Aorta (tissue), 5 donors: ENCODE results near the gene RNF111. TPM values are rescaled to one million over a fixed set of nuclear protein-coding genes. Genes with fewer than 3 reads are reported as not detected.
"Not testable (repeated sequence)": the region's sequence is repeated elsewhere in the genome, so short reads cannot be mapped to it uniquely, and the experiment has no call there.

Experiments used
- ATAC-seq: fragments of 200-7000 bp; cut with Tn5 transposase; one replicate; pipeline ENCODE4 v1.9.1; 2022; ENCODE audit warnings: moderate library complexity; ENCODE audit not compliant: low FRiP score
- DNase-seq, 2 donors: peaks; one replicate each; pipeline ENCODE4 v3.0.0-alpha.2; 2020
- H3K27ac ChIP-seq, 2 donors: one replicate each; pipeline ENCODE4 v1.5.1; 2013; ENCODE audit warnings: low read length in 2 of 2, mild to moderate bottlenecking in 2 of 2, moderate library complexity in 2 of 2, control low read depth in 1 of 2, inconsistent platforms in 1 of 2, low read depth in 1 of 2
- H3K27me3 ChIP-seq, 2 donors: one replicate each; pipeline ENCODE4 v1.6.1; 2013; ENCODE audit warnings: control low read depth in 1 of 2, low read length in 1 of 2, mild to moderate bottlenecking in 1 of 2, moderate library complexity in 1 of 2; ENCODE audit not compliant: insufficient read depth in 2 of 2, control insufficient read depth in 1 of 2
- H3K36me3 ChIP-seq, 2 donors: one replicate each; pipeline ENCODE4 v1.6.1; 2013; ENCODE audit warnings: control low read depth in 1 of 2, low read length in 1 of 2, mild to moderate bottlenecking in 1 of 2; ENCODE audit not compliant: insufficient read depth in 2 of 2, control insufficient read depth in 1 of 2
- H3K4me1 ChIP-seq, 2 donors: one replicate each; pipeline ENCODE4 v1.6.1; 2013; ENCODE audit warnings: low read length in 2 of 2, control low read depth in 1 of 2, mild to moderate bottlenecking in 1 of 2, moderate library complexity in 1 of 2; ENCODE audit not compliant: insufficient read depth in 2 of 2, control insufficient read depth in 1 of 2
- H3K4me3 ChIP-seq, 2 donors: one replicate each; pipeline ENCODE4 v1.5.1; 2013; ENCODE audit warnings: low read length in 2 of 2, control low read depth in 1 of 2, mild to moderate bottlenecking in 1 of 2
- H3K9me3 ChIP-seq: one replicate; pipeline ENCODE4 v1.6.1; 2013; ENCODE audit warnings: mild to moderate bottlenecking, low read length; ENCODE audit not compliant: control insufficient read depth
- WGBS, 2 donors: extraction: QIAGEN DNeasy Blood & Tissue Kit; methylation state at CpG; one replicate each; pipeline ENCODE4 v1.1.7; 2013; 5-methylcytosine and 5-hydroxymethylcytosine counted together
- intact Hi-C, 2 donors: fragments of 100-400 bp; cut with DNase I; formaldehyde crosslinking; loops; one replicate each; pipeline versions ENCODE4 v1.14.2 to v1.15.0; 2022
- polyA plus RNA-seq, 2 donors: library from polyadenylated mRNA; stranded (reverse); fragments of 200-250 nt; gene quantifications; one replicate each; pipeline ENCODE4 v1.2.3, GENCODE V29; 2013
- total RNA-seq, 2 donors: library from RNA; stranded (reverse); fragmentation: NEBNext Ultra II Directional; extraction: Animal tissue kit (Norgen Biotek cat#: 25700); gene quantifications; one replicate each; pipeline ENCODE4 v1.2.1, GENCODE V29; 2021
- donor health status: healthy with polysubstance abuse.
- donor health status: Bipolar disorder and iron deficiency.
- donor health status: DM: no; HTN: no; CAD: no.
- donor health status: DM: no; HTN: no; CAD: no.
- donor health status: DM: yes; HTN: yes; CAD: no.

RNF111 gene
- total and polyA plus RNA-seq, 4 donors: 3.3 to 40.7 (median 19.4) TPM

DNA sequence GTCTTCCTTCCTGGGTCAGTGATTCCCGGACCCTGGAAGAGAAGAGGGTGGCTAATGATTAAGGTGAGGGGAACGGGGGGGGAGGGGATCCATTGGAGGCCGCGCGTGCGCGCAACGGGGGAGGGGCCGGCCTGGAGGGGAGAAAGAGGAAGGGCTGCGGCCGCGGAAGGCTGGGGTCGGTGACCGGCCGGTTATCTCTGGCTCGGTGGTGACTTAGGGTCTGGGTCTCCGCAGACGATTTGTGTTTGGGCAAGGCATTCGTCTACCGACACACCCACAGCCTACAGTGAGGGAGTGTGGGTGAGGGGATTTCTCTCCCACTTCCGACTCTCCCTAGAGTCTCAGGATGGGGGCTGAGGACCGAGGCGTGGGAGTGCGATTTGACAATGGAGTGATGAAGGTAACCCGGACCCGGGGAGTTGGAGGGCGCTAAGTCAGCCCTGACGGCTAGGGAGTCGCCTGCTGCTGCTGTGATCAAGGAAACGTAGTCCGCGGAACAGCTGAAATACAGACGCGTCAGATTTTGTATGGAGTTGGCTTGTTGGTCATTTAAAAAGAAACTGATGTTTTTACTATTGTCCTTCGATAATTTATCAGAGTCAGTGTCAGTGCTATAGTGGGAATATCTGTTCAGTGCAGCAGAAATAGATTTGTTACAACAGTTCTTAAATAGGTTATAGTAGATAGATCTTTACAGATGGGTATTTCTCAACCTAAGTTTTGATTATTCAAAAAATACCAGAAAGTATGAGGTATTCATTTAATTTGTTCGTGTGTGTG, 733 bp downstream of the RNF111 start:
- intact Hi-C loops: no loop called here
- 1% methylated on average over 33 to 36 of the region's 36 CpGs for WGBS, 2 donors
- peak; percentile 92 for ATAC-seq

DNA sequence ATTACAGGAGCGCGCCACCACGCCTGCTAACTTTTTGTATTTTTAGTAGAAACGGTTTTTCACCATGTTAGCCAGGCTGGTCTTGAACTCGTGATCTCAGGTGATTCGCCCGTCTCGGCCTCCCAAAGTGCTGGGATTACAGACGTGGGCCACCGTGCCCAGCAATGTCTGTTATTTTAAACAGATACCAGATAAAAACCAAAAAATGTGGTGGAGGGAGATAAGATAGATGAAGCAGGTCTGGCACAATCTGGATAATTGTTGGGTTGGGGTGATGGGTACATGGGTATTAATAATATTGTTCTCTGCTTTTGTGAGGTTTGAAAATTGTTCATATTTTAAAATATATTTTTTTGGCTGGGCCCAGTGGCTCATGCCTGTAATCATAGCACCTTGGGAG, 4.7 kb downstream of the RNF111 start:
- H3K27me3 ChIP-seq: no peaks in the 10 kb centered on the region
- WGBS, 2 donors: 88 to 89% methylated on average over 10 of the region's 10 CpGs
- H3K36me3 ChIP-seq: no peaks in the 10 kb centered on the region
- no peaks in the 10 kb centered on the region for H3K4me1 ChIP-seq
- ATAC-seq: no peak
- no peak for DNase-seq
- H3K9me3 ChIP-seq: no peaks in the 10 kb centered on the region
- intact Hi-C loops: loop anchor here in 1 of 2 donors (10.0 kb wide), 1 partner anchor 53 kb away; no protein-coding TSS in a partner anchor
- H3K27ac ChIP-seq: no peak overlapping the region
- no peak overlapping the region for H3K4me3 ChIP-seq

More for the DNA sequence above, 733 bp downstream of the RNF111 start:
- Histone ChIP-seq H3K27ac (peak overlapping the region in 1 of 2 donors; percentile 73), H3K27me3 (no peaks in the 10 kb centered on the region), H3K36me3 (no peaks in the 10 kb centered on the region), H3K9me3 (no peaks in the 10 kb centered on the region), H3K4me3 (peak overlapping the region; percentile 83 to 94), H3K4me1 (no peaks in the 10 kb centered on the region)
- peak; percentile 88 to 92 for DNase-seq

DNA sequence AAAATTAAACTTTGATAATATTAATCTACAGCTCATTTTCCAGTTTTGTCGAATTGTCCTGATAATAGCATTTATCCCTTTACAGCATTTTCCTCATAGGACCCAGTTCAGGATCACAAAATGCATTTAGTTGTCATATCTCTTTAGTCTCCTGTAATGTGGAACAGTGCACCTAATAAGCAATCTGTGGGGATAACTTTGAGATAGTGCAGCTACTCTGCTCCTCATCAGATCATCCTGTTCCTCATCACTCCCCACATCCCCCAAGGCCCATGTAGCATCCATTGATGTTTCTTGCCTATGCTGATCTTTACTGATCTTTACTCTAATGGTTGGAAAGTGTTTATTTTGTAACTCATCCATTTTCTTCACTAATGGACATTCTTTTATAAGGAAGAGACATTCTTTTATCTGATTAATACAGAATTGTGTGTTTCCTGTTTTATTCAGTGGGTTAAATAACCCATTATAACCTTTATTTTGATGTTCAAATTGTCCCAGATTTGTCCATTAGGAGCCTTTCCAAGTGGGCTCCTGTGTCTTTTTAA, 7.5 kb downstream of the RNF111 start:
- Histone ChIP-seq H3K4me1 (no peaks in the 10 kb centered on the region), H3K27ac (no peak overlapping the region), H3K9me3 (no peaks in the 10 kb centered on the region), H3K27me3 (no peaks in the 10 kb centered on the region), H3K36me3 (no peaks in the 10 kb centered on the region), H3K4me3 (no peak overlapping the region)
- DNase-seq (no peak), ATAC-seq (no peak)
- intact Hi-C loops: loop anchor here in 1 of 2 donors (10.0 kb wide), 1 partner anchor 50 kb away; no protein-coding TSS in a partner anchor
- 88 to 89% methylated on average over 1 of the region's 1 CpG for WGBS, 2 donors

DNA sequence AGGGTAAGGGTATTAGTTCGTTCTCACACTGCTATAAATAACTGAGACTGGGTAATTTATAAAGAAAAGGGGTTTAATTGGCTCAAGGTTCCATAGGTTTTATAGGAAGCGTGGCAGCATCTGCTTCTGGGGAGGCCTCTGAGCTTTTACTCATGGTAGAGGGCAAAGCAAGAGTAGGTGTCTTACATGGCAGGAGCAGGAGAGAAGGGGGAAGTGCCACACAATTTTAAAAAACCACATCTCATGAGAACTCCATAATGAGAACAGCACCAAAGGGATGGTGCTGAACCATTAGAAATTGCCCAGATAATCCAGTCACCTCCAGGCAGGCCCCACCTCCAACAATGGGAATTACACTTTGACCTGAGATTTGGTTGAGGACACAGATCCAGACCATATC, 12.2 kb downstream of the RNF111 start:
- H3K9me3 ChIP-seq: no peaks in the 10 kb centered on the region
- ATAC-seq (no peak), DNase-seq (no peak)
- H3K27me3 ChIP-seq: no peaks in the 10 kb centered on the region
- H3K4me1 ChIP-seq: no peaks in the 10 kb centered on the region
- H3K4me3 ChIP-seq: no peak overlapping the region
- 92 to 95% methylated on average over 2 of the region's 2 CpGs for WGBS, 2 donors
- H3K27ac ChIP-seq: no peak overlapping the region
- H3K36me3 ChIP-seq: no peaks in the 10 kb centered on the region
- intact Hi-C loops: loop anchor here in 1 of 2 donors (10.0 kb wide), 1 partner anchor 45 kb away; no protein-coding TSS in a partner anchor

DNA sequence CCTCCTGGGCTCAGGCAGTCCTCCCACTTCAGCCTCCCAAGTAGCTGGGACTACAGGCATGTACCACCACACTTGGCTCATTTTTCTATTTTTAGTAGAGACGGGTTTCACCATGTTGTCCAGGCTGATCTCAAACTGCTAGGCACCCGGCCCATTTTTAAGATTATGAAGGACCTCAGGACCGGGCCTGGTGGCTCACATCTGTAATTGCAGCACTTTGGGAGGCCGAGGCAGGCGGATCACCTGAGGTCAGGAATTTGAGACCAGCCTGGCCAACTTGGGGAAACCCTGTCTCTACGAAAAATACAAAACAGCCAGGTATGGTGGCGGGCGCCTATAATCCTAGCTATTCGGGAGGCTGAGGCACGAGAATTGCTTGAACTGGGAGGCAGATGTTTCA, 12.8 kb downstream of the RNF111 start:
- DNase-seq, H3K36me3 ChIP-seq, H3K27ac ChIP-seq, H3K27me3 ChIP-seq, ATAC-seq, H3K9me3 ChIP-seq, H3K4me3 ChIP-seq, H3K4me1 ChIP-seq, intact Hi-C loops: not testable (repeated sequence)
- WGBS, 2 donors: 95 to 97% methylated on average over 10 of the region's 10 CpGs

GRCh38 chr15:59001946-59002345, 14.5 kb downstream of the RNF111 start:
- intact Hi-C loops: no loop called here
- 96 to 97% methylated on average over 5 of the region's 5 CpGs for WGBS, 2 donors
- H3K9me3 ChIP-seq: no peaks in the 10 kb centered on the region
- DNase-seq: no peak
- no peak overlapping the region for H3K27ac ChIP-seq
- peaks cover 0 to 2% of the 10 kb centered on the region in 2 donors for H3K36me3 ChIP-seq
- ATAC-seq: no peak
- no peak overlapping the region for H3K4me3 ChIP-seq
- no peaks in the 10 kb centered on the region for H3K4me1 ChIP-seq
- H3K27me3 ChIP-seq: no peaks in the 10 kb centered on the region

- Histone ChIP-seq H3K4me1 (no peaks in the 10 kb centered on the region), H3K27ac (no peak overlapping the region), H3K27me3 (no peaks in the 10 kb centered on the region), H3K36me3 (peaks cover 0 to 3% of the 10 kb centered on the region in 2 donors), H3K9me3 (no peaks in the 10 kb centered on the region), H3K4me3 (no peak overlapping the region)
- ATAC-seq (no peak), DNase-seq (no peak)
- intact Hi-C loops: no loop called here
- 89 to 93% methylated on average over 2 of the region's 2 CpGs for WGBS, 2 donors
These were observed 15.0 kb downstream of the RNF111 start for GRCh38 chr15:59002418-59002859.

GRCh38 chr15:59005579-59005978, 18.1 kb downstream of the RNF111 start:
- 80 to 86% methylated on average over 5 of the region's 5 CpGs for WGBS, 2 donors
- Histone ChIP-seq H3K27me3 (no peaks in the 10 kb centered on the region), H3K27ac (no peak overlapping the region), H3K4me3 (no peak overlapping the region), H3K36me3 (peaks cover 2 to 3% of the 10 kb centered on the region in 2 donors), H3K9me3 (no peaks in the 10 kb centered on the region), H3K4me1 (no peaks in the 10 kb centered on the region)
- ATAC-seq: no peak
- no peak for DNase-seq
- intact Hi-C loops: no loop called here

DNA sequence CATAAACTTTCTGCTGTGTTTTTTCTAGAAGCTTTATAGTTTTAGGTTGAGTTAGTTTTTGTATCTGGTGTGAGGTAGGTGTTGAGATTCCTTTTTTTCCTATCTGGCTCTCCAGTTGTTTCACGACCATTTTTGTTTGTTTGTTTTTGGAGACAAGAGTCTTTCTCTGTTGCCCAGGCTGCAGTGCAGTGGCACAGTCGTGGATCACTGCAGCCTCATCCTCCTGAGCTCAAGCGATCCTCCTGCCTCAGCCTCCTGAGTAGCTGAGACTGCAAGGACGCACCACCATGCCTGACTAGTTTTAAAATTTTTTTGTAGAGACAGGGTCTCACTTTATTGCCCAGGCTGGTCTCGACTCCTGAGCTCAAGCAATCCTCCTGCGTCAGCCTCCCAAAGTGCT, 20.6 kb downstream of the RNF111 start:
- ATAC-seq (no peak), DNase-seq (no peak)
- intact Hi-C loops: no loop called here
- Histone ChIP-seq H3K27ac (no peak overlapping the region), H3K4me3 (no peak overlapping the region), H3K27me3 (no peaks in the 10 kb centered on the region), H3K9me3 (no peaks in the 10 kb centered on the region), H3K4me1 (no peaks in the 10 kb centered on the region), H3K36me3 (peaks cover 2 to 3% of the 10 kb centered on the region in 2 donors)
- WGBS, 2 donors: 86 to 88% methylated on average over 6 of the region's 6 CpGs
